Measurements from ENCODE around the gene ZFP42.
"Not testable (repeated sequence)": the region's sequence is repeated elsewhere in the genome, so short reads cannot be mapped to it uniquely, and the experiment has no call there.

ZFP42 gene

GRCh38 chr4:188023682-188024081 is 28.1 kb downstream of the ZFP42 start:
- no peak for DNase-seq

GRCh38 chr4:188025476-188025875 is 29.9 kb downstream of the ZFP42 start:
- DNase-seq, result no peak

- DNase-seq, result no peak
These were observed 33.5 kb downstream of the ZFP42 start for GRCh38 chr4:188029114-188029513.

GRCh38 chr4:188030401-188030800 is 34.8 kb downstream of the ZFP42 start:
- DNase-seq, result no peak

- no peak for DNase-seq
These were observed 36.2 kb downstream of the ZFP42 start for GRCh38 chr4:188031751-188032150.

- no peak for DNase-seq
These were observed 36.6 kb downstream of the ZFP42 start for GRCh38 chr4:188032170-188032569.

GRCh38 chr4:188032583-188032982 is 37.0 kb downstream of the ZFP42 start:
- no peak for DNase-seq

GRCh38 chr4:188037003-188037713 is 41.6 kb downstream of the ZFP42 start:
- no peak for DNase-seq

GRCh38 chr4:188041721-188042120 is 46.1 kb downstream of the ZFP42 start:
- no peak for DNase-seq

- no peak for DNase-seq
These were observed 46.6 kb downstream of the ZFP42 start for GRCh38 chr4:188042191-188042590.

GRCh38 chr4:188043154-188043553 is 47.6 kb downstream of the ZFP42 start:
- no peak for DNase-seq

- not testable (repeated sequence) for DNase-seq
These were observed 49.9 kb downstream of the ZFP42 start for GRCh38 chr4:188045461-188045860.

GRCh38 chr4:188046657-188047056 is 51.1 kb downstream of the ZFP42 start:
- no peak for DNase-seq

- no peak for DNase-seq
These were observed 57.7 kb downstream of the ZFP42 start for GRCh38 chr4:188053302-188053701.

All from CD4-positive, alpha-beta T cell treated with Interleukin-1 beta for 1 hour (primary cell).